Measurements from ENCODE around the gene TCAP.
A peak's percentile ranks its signal among the peaks of the same experiment; 100 is the strongest.

Gene TCAP

DNA sequence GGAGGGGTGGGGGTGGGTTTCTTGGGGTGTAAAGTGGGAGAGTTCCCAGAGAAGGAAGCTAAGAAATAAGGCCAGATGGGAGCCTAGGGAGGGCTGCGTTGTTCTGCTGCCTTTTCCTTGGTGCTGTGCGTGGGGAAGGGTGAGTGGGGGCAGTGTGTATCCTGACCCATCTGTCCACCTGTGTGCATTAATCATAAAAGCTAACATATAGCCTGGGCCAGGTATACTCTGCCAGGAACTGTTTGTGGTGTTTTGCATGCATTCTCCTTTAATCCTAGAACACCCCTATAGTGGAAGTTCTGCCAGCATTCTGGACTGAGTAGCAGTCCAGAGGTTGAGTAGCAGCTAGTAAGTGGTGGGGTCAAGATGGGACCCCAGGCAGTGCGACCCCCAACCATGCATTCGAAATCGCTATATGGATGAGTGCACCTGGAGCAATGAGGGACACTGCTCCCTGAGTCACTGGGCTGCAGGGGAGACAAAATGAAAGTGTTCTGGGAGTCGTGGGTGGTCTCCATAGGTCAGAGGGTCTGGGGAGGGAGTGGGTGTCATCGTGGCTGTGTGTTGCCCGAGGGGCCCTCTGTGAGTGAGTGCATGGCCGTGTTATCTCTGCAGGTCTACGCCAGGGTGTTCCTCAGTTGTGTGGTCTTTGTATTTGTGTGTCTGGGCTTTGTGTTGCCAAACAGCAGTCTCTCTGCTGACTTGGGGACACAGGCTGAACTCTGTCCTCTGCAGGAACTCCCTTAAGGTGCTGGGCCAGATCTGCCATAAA is 36.0 kb downstream of the TCAP start:
- no peaks in the 10 kb centered on the region for H3K36me3 ChIP-seq
- no peaks in the 10 kb centered on the region for H3K27me3 ChIP-seq (ENCODE audit: insufficient read depth, low read depth, severe bottlenecking)
- H3K27ac ChIP-seq = 0 out of 2 replicates have a peak overlapping the region, but pooled peaks have one; percentile 33
- TF ChIP-seq, protein P1, sequence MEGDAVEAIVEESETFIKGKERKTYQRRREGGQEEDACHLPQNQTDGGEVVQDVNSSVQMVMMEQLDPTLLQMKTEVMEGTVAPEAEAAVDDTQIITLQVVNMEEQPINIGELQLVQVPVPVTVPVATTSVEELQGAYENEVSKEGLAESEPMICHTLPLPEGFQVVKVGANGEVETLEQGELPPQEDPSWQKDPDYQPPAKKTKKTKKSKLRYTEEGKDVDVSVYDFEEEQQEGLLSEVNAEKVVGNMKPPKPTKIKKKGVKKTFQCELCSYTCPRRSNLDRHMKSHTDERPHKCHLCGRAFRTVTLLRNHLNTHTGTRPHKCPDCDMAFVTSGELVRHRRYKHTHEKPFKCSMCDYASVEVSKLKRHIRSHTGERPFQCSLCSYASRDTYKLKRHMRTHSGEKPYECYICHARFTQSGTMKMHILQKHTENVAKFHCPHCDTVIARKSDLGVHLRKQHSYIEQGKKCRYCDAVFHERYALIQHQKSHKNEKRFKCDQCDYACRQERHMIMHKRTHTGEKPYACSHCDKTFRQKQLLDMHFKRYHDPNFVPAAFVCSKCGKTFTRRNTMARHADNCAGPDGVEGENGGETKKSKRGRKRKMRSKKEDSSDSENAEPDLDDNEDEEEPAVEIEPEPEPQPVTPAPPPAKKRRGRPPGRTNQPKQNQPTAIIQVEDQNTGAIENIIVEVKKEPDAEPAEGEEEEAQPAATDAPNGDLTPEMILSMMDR (IDR thresholded peaks at IDR 0.05; ENCODE audit: low read depth, low read length) = no peak
- H3K9me3 ChIP-seq (ENCODE audit: severe bottlenecking) = no peaks in the 10 kb centered on the region
- no peak for DNase-seq
- no peak overlapping the region for H3K4me3 ChIP-seq (ENCODE audit: low read depth, low read length)

DNA sequence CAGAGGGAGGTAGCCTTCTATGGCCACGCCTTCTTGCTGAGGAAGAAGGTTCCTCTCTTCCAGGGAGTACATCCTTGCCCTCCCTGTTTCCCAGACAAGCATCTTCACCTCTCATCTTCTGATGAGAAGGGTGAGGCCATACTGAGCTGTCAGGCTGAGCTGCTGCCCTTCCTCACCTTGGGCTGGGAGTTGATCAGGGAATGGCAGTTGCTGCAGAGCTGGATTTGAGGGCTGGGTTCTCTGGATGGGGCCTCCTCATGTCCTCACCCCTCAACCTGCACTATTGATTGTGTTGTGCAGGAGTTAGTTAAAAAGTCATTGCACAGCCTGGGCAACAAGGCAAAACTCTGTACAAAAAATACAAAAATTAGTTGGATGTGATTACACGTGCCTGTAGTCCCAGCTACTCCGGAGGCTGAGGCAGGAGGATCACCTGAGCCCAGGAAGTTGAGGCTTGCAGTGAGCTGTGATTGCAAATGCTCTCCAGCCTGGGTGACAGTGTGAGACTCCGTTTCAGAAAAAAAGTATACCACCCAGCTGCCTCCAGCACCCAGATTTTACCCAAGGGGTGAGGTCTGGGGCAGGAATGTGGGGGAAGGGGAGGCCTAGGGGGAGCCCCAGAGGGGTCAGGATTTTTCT is 36.8 kb downstream of the TCAP start:
- Histone ChIP-seq H3K9me3 (ENCODE audit: severe bottlenecking) (no peaks in the 10 kb centered on the region), H3K27me3 (ENCODE audit: insufficient read depth, low read depth, severe bottlenecking) (no peaks in the 10 kb centered on the region), H3K36me3 (no peaks in the 10 kb centered on the region), H3K27ac (no peak overlapping the region), H3K4me3 (ENCODE audit: low read depth, low read length) (no peak overlapping the region)
- TF ChIP-seq, protein P1 (IDR thresholded peaks at IDR 0.05; ENCODE audit: low read depth, low read length) = no peak
- DNase-seq = no peak

DNA sequence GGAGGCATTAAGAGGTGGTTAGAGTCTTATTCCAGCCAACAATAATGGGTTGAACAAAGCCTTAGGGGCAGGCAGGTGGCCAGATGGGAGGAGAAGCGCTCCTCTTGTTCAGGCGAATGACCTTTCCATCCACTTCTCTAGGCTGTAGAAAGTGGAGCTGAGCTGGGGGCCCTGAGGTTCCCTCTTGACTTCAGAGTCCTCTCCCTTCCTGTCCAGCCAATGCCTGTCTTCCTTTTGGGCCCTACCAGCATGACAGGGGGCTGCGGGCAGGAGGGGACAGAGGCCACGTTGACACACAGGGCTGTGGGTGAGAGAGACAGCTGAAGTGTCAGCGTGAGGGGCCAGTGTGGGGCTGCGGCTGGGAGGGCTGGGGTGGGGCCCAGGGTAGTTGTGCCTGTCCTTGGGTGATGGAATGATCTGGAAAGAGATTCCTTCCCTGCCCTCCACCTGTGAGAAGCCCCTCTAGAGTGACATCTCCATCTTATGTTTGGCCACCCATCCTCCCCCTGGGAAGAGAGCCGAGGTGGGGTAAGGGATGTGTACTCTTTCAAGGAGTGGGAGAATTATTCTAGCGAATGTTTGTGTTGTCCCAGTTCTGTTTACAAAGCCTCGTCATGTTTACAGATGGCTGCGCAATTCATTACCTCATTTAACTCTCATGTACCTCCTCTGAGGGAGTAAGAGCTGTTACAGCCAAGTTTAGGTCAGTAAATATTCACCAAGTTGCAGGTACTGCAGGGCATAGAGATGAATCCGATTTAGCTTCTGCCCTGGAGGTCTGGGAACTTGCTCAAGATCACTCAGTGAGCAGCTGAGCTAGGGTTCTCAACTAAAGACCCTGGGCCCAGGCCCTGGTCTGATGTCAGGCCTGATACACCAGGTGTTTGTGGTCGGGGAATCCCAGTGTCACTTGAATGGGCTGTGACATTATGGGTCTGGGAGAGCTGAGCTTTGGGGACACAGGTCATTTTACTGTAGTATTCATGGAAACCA is 38.0 kb downstream of the TCAP start:
- no peaks in the 10 kb centered on the region for H3K9me3 ChIP-seq (ENCODE audit: severe bottlenecking)
- TF ChIP-seq, protein P1 (IDR thresholded peaks at IDR 0.05; ENCODE audit: low read depth, low read length) = no peak
- DNase-seq = no peak
- H3K27ac ChIP-seq = peak overlapping the region; percentile 41
- H3K4me3 ChIP-seq (ENCODE audit: low read depth, low read length) = no peak overlapping the region
- no peaks in the 10 kb centered on the region for H3K27me3 ChIP-seq (ENCODE audit: insufficient read depth, low read depth, severe bottlenecking)
- peaks cover 3% of the 10 kb centered on the region; the same call in 1 of the 2 replicates for H3K36me3 ChIP-seq

DNA sequence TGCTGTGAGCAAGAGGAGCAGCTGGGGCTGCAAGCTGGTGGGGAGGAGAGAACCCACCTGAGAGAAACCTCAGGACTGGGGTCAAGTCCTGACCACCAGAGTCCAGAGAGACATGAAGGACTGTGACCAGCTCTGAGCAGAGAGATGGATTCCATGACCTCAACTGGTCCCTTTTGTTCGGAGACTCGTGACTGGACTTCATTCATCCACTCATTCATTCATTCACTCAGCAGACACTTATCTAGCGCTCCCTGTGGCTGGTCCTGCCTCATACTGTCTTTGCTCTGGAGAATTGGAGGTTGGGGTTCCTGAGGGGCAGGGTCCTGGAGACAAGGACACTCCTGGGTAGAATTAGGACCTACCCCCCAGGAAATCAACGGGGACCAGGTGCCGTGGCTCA is 38.8 kb downstream of the TCAP start:
- no peaks in the 10 kb centered on the region for H3K27me3 ChIP-seq (ENCODE audit: insufficient read depth, low read depth, severe bottlenecking)
- H3K27ac ChIP-seq = no peak overlapping the region
- no peaks in the 10 kb centered on the region for H3K9me3 ChIP-seq (ENCODE audit: severe bottlenecking)
- no peak for DNase-seq
- TF ChIP-seq, protein P1 (IDR thresholded peaks at IDR 0.05; ENCODE audit: low read depth, low read length) = no peak
- peaks cover 3% of the 10 kb centered on the region; the same call in 1 of the 2 replicates for H3K36me3 ChIP-seq
- H3K4me3 ChIP-seq (ENCODE audit: low read depth, low read length) = no peak overlapping the region

DNA sequence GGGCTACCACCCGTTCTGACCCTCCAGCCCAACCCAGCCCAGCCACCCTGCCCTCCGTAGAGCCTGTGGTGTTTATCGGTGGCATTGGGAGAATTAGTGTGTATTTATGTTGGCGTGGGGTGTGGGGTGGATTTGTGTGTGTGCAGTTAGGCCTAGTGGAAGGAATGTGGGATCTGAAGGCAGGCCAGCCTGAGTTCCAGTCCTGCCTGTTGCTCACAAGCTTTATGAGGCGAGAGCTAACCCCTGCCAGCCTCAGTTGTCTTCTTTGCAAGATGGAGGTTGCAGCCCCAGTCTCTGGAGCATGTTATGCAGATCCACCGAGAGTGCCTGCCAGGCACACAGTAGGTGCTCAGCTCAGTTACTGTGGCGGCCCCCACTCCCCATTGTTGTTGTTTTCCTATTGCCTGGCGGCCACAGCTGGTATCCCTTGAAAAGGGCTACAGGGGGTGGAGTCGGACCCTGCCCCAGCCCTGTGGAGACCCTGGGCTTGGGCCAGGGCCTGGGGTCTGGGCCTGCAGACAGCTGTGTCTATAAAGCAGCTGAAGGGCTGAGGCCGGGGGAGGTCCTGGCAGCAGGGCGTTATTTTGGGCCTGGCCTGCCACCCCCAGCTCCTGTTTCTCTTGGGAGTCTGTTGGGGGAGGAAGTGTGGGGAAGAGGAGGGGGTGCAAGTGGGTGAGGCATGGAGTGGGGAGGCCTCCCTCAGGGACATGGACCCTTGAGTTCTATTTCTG is 39.8 kb downstream of the TCAP start:
- Histone ChIP-seq H3K27me3 (ENCODE audit: insufficient read depth, low read depth, severe bottlenecking) (no peaks in the 10 kb centered on the region), H3K4me3 (ENCODE audit: low read depth, low read length) (no peak overlapping the region), H3K9me3 (ENCODE audit: severe bottlenecking) (no peaks in the 10 kb centered on the region), H3K27ac (no peak overlapping the region), H3K36me3 (peaks cover 3% of the 10 kb centered on the region; the same call in 1 of the 2 replicates)
- no peak for DNase-seq
- TF ChIP-seq, protein P1 (IDR thresholded peaks at IDR 0.05; ENCODE audit: low read depth, low read length) = 0 out of 2 replicates have a peak, but pooled peaks have one; percentile 16
